H1 (cell line): ENCODE results near the gene NCK1. TPM values are rescaled to one million over a fixed set of nuclear protein-coding genes. Genes with fewer than 3 reads are reported as not detected.

ENCODE experiments used
- KDM4A ChIP-seq: IDR thresholded peaks from one replicate; pipeline ENCODE4 v1.7.1; 2012; ENCODE audit warnings: low read depth, mild to moderate bottlenecking, moderate library complexity, low read length, inconsistent platforms; ENCODE audit not compliant: severe bottlenecking
- polyA plus RNA-seq, 7 experiments: library from polyadenylated mRNA; depleted of rRNA in 3 of 7; stranded (reverse) in 5 of 7; unstranded in 2 of 7; fragments of >200 nt in 5 of 7; fragments of 200-250 nt in 2 of 7; gene quantifications; 1 replicate in 5 of 7; 2 replicates in 1 of 7; 4 replicates in 1 of 7; pipeline versions ENCODE4 v1.2.1 to v1.2.3, GENCODE V29; 2011 to 2013; ENCODE audit warnings: missing spikeins in 2 of 7, mixed read lengths in 2 of 7
- total RNA-seq: library from RNA; stranded (reverse); fragmentation: NEBNext Ultra II Directional; extraction: Animal tissue kit (Norgen Biotek cat#: 25700); gene quantifications from 2 replicates; pipeline ENCODE4 v1.2.1, GENCODE V29; 2021

Gene NCK1
- total and polyA plus RNA-seq, 2 of the 8 experiments (the other 6 are each of a cell fraction or from before 2014, with no cell fraction given): 10.0 to 28.5 TPM

DNA sequence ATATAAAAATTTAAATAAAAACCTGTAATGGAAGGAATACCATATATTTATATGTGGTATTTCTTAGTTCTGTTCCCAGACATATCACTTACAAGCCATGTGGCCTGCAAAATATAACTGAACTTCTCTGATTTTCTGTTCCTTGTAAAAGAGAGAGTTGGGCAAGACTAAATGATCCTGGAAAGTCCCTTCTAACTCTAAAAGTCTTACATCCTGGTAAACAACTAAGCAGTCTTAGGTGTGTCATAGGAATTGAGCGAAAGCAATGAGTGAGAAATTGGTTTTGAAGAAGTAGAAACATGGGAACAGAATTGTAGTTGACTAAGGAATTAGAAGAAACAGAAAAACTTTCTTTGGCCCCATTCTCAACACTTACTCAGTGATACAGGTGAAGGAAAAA lies 70.5 kb downstream of the NCK1 start (continued):
- TF ChIP-seq KDM4A: no peak
- TF ChIP-seq, all 59 proteins: peak for 0
